ENCODE data around the gene PNPLA5. TPM values are rescaled to one million over a fixed set of nuclear protein-coding genes. Genes with fewer than 3 reads are reported as not detected.

Gene PNPLA5
- total and polyA plus RNA-seq, 10 donors: not detected

DNA sequence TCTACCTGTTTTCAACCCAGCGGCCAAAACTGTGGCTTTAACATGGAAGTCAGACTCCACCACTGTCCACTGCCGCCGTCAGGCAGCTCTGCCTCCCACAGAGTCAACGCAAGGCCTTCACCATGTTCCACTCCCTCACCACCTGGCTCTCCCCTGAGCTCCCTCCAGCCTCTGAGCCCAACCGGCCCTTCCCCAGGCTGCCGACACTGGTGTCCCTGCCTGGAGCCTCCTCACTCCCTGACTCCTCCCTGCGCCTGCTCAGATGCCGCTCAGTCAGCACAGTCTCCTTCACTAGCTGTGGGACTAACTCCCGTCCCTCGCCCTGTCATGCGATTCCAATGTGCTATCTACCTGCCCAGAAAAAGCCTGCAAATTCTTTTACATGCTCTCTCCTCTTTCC, 45.8 kb downstream of the PNPLA5 start:
- no peak for TF ChIP-seq POLR2A (IDR thresholded peaks at IDR 0.05)
- no peak for TF ChIP-seq POLR2AphosphoS5 (IDR thresholded peaks at IDR 0.05)
- TF ChIP-seq, protein P1, sequence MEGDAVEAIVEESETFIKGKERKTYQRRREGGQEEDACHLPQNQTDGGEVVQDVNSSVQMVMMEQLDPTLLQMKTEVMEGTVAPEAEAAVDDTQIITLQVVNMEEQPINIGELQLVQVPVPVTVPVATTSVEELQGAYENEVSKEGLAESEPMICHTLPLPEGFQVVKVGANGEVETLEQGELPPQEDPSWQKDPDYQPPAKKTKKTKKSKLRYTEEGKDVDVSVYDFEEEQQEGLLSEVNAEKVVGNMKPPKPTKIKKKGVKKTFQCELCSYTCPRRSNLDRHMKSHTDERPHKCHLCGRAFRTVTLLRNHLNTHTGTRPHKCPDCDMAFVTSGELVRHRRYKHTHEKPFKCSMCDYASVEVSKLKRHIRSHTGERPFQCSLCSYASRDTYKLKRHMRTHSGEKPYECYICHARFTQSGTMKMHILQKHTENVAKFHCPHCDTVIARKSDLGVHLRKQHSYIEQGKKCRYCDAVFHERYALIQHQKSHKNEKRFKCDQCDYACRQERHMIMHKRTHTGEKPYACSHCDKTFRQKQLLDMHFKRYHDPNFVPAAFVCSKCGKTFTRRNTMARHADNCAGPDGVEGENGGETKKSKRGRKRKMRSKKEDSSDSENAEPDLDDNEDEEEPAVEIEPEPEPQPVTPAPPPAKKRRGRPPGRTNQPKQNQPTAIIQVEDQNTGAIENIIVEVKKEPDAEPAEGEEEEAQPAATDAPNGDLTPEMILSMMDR (IDR thresholded peaks at IDR 0.05 in 8 of 11, conservative IDR thresholded peaks at IDR 0.05 in 3 of 11): no peak
- H3K9me3 ChIP-seq: no peaks in the 10 kb centered on the region
- peak; percentile 57 for DNase-seq
- H3K4me1 ChIP-seq: no peaks in the 10 kb centered on the region
- WGBS, 5 donors: 81 to 85% (median 84%) methylated on average over 11 of the region's 11 CpGs
- intact Hi-C loops (cut with DNase I; ENCODE audit: low total_unique reads): no loop called here
- H3K27ac ChIP-seq: no peak overlapping the region
- no peaks in the 10 kb centered on the region for H3K36me3 ChIP-seq
- H3K27me3 ChIP-seq (replicated peaks in 1 of 7): peaks cover 0 to 45% (median 0%) of the 10 kb centered on the region in 7 donors
- no peak overlapping the region for H3K4me3 ChIP-seq

- no peak overlapping the region for H3K27ac ChIP-seq
- H3K36me3 ChIP-seq: no peaks in the 10 kb centered on the region
- H3K27me3 ChIP-seq (replicated peaks in 1 of 7): peaks cover 0 to 44% (median 0%) of the 10 kb centered on the region in 7 donors
- intact Hi-C loops (cut with DNase I; ENCODE audit: low total_unique reads): no loop called here
- no peaks in the 10 kb centered on the region for H3K9me3 ChIP-seq
- H3K4me3 ChIP-seq: no peak overlapping the region
- peak; percentile 64 for DNase-seq
- 81 to 88% (median 86%) methylated on average over 16 to 31 of the region's 31 CpGs for WGBS, 5 donors
- no peaks in the 10 kb centered on the region for H3K4me1 ChIP-seq
- TF ChIP-seq POLR2A (IDR thresholded peaks at IDR 0.05): no peak
- no peak for TF ChIP-seq POLR2AphosphoS5 (IDR thresholded peaks at IDR 0.05)
- TF ChIP-seq, protein P1 (IDR thresholded peaks at IDR 0.05 in 8 of 11, conservative IDR thresholded peaks at IDR 0.05 in 3 of 11): no peak
These were observed 47.0 kb downstream of the PNPLA5 start for GRCh38 chr22:43844560-43845545.

DNA sequence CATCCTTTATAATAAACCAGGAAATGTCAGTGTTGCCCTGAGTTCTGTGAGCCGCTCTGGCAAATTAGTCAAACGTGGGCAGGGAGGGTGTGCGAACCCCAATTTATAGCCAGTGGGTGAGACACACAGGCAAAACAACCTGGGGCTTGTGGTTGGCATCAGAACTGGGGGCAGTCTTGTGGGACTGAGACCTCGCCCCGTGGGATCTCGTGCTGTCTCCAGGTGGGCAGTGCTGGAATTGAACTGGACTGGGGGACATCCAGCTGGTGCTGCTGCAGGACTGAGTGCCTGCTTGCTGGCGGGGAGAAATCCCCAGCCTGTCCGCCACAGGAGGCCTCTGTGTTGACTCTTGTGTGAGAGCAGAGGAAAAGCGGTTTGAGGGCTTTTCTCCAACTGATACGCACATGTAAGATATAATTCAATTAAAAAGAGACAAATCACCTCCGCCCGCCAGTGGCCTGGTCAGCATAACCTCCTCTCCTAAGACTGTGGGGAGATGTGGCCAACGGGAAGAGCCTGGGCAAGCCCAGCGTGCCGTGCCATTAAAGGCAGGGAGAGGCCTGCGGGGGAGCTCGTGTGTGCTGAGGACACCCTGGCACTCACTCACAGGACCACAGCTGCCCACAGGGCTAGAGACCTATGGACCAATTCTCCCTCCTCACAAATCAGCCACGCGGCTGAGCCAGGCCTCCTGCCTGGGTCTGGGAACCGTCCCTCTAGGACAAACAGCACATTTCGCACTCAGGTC, 47.9 kb downstream of the PNPLA5 start:
- Histone ChIP-seq H3K27me3 (replicated peaks in 1 of 7) (peaks cover 0 to 35% (median 0%) of the 10 kb centered on the region in 7 donors), H3K27ac (no peak overlapping the region), H3K36me3 (no peaks in the 10 kb centered on the region), H3K9me3 (no peaks in the 10 kb centered on the region), H3K4me3 (no peak overlapping the region), H3K4me1 (no peaks in the 10 kb centered on the region)
- DNase-seq: peak; percentile 44
- 84 to 90% (median 85%) methylated on average over 21 of the region's 21 CpGs for WGBS, 5 donors
- no peak for TF ChIP-seq POLR2AphosphoS5 (IDR thresholded peaks at IDR 0.05)
- TF ChIP-seq POLR2A (IDR thresholded peaks at IDR 0.05): no peak
- TF ChIP-seq, protein P1 (IDR thresholded peaks at IDR 0.05 in 8 of 11, conservative IDR thresholded peaks at IDR 0.05 in 3 of 11): no peak
- intact Hi-C loops (cut with DNase I; ENCODE audit: low total_unique reads): no loop called here
